Amygdala (tissue), 56 donors: ENCODE measurements around the gene FCAR.
"Not testable (repeated sequence)": the region's sequence is repeated elsewhere in the genome, so short reads cannot be mapped to it uniquely, and the experiment has no call there.

Experiments
- DNase-seq, 56 donors: peaks; one replicate each; lab custom pipeline; 2025; lab: John Stamatoyannopoulos, UW

The FCAR gene

GRCh38 chr19:54939538-54939937 lies 65.5 kb downstream of the FCAR start:
- not testable (repeated sequence) for DNase-seq
